BLaER1 (cell line): Measurements from ENCODE around the gene FGF11.
A peak's percentile ranks its signal among the peaks of the same experiment; 100 is the strongest.
"Not testable (repeated sequence)": the region's sequence is repeated elsewhere in the genome, so short reads cannot be mapped to it uniquely, and the experiment has no call there.

Experiments used
- H3K27ac ChIP-seq: shearing (Covaris generic); formaldehyde crosslinking; 2 replicates; pipeline ENCODE4 v1.8.1; 2022
- H3K27me3 ChIP-seq: shearing (Covaris generic); formaldehyde crosslinking; 2 replicates; pipeline ENCODE4 v1.8.1; 2022
- H3K36me3 ChIP-seq: shearing (Covaris generic); formaldehyde crosslinking; 2 replicates; pipeline ENCODE4 v1.8.1; 2022
- H3K4me1 ChIP-seq: shearing (Covaris generic); formaldehyde crosslinking; 2 replicates; pipeline ENCODE4 v1.8.1; 2022
- H3K4me2 ChIP-seq: shearing (Covaris generic); formaldehyde crosslinking; 2 replicates; pipeline ENCODE4 v1.8.1; 2022
- H3K4me3 ChIP-seq: shearing (Covaris generic); formaldehyde crosslinking; 2 replicates; pipeline ENCODE4 v1.8.1; 2022
- H3K9ac ChIP-seq: shearing (Covaris generic); formaldehyde crosslinking; 2 replicates; pipeline ENCODE4 v1.8.1; 2022
- H3K9me3 ChIP-seq: shearing (Covaris generic); formaldehyde crosslinking; 2 replicates; pipeline ENCODE4 v1.8.1; 2022
- H4K20me1 ChIP-seq: shearing (Covaris generic); formaldehyde crosslinking; 2 replicates; pipeline ENCODE4 v1.8.1; 2022
- Cebpa-rat ChIP-seq: shearing (Covaris generic); IDR thresholded peaks from 2 replicates; pipeline ENCODE4 v1.8.1; 2022

The FGF11 gene

GRCh38 chr17:7477392-7478275 lies 38.3 kb downstream of the FGF11 start:
- H3K4me3 ChIP-seq: peak overlapping the region; percentile 96
- H3K27ac ChIP-seq: peak overlapping the region; percentile 98; the same call in 1 of the 2 replicates
- peaks cover 61% of the 10 kb centered on the region for H4K20me1 ChIP-seq

GRCh38 chr17:7478276-7479212 lies 39.2 kb downstream of the FGF11 start:
- Histone ChIP-seq H3K9me3 (no peaks in the 10 kb centered on the region), H3K27me3 (no peaks in the 10 kb centered on the region), H3K4me2 (peak overlapping the region; percentile 80), H4K20me1 (peaks cover 52% of the 10 kb centered on the region), H3K36me3 (peaks cover 22% of the 10 kb centered on the region; the same call in 1 of the 2 replicates), H3K27ac (peak overlapping the region; percentile 98), H3K4me3 (peak overlapping the region; percentile 96), H3K9ac (peak overlapping the region; percentile 95), H3K4me1 (peaks cover 67% of the 10 kb centered on the region)
- TF ChIP-seq Cebpa-rat: no peak

More at GRCh38 chr17:7477392-7478275, 38.3 kb downstream of the FGF11 start:
- Histone ChIP-seq H3K4me2 (peak overlapping the region; percentile 80), H3K9ac (peak overlapping the region; percentile 95), H3K9me3 (no peaks in the 10 kb centered on the region), H3K36me3 (peaks cover 25% of the 10 kb centered on the region; the same call in 1 of the 2 replicates), H3K27me3 (no peaks in the 10 kb centered on the region), H3K4me1 (peaks cover 73% of the 10 kb centered on the region)
- TF ChIP-seq Cebpa-rat: no peak

GRCh38 chr17:7479213-7480088 lies 40.1 kb downstream of the FGF11 start, which contains the start of gene ZBTB4:
Gene ZBTB4, minus strand, starts transcription at chr17:7479631. Its CDS starts 12,830 bp downstream, at chr17:7466801.
- Histone ChIP-seq H3K4me3 (peak within 1 kb of the TSS; percentile 96), H3K4me1 (peaks cover 64% of the 10 kb centered on the region), H4K20me1 (peaks cover 43% of the 10 kb centered on the region), H3K9ac (peak within 1 kb of the TSS; percentile 95), H3K4me2 (peak within 1 kb of the TSS; percentile 80), H3K9me3 (no peaks in the 10 kb centered on the region), H3K36me3 (peaks cover 17% of the 10 kb centered on the region; the same call in 1 of the 2 replicates), H3K27me3 (no peaks in the 10 kb centered on the region), H3K27ac (peak within 1 kb of the TSS; percentile 98)
- no peak for TF ChIP-seq Cebpa-rat

- Histone ChIP-seq H3K9ac (peak overlapping the region; percentile 95), H4K20me1 (peaks cover 41% of the 10 kb centered on the region), H3K9me3 (no peaks in the 10 kb centered on the region), H3K4me1 (peaks cover 64% of the 10 kb centered on the region), H3K27me3 (no peaks in the 10 kb centered on the region), H3K4me3 (peak overlapping the region; percentile 96), H3K27ac (peak overlapping the region; percentile 98), H3K36me3 (peaks cover 17% of the 10 kb centered on the region; the same call in 1 of the 2 replicates), H3K4me2 (peak overlapping the region; percentile 80)
- no peak for TF ChIP-seq Cebpa-rat
These were observed 40.7 kb downstream of the FGF11 start for GRCh38 chr17:7480089-7480384.

GRCh38 chr17:7481275-7481674 lies 42.0 kb downstream of the FGF11 start, which contains the start of gene SLC35G6:
Gene SLC35G6, plus strand, starts transcription at chr17:7481446. Its CDS starts 71 bp downstream, at chr17:7481517.
- Histone ChIP-seq H3K4me2 (peak within 1 kb of the TSS; percentile 80), H3K4me1 (peaks cover 66% of the 10 kb centered on the region), H3K4me3 (peak within 1 kb of the TSS; percentile 96), H4K20me1 (peaks cover 41% of the 10 kb centered on the region), H3K27ac (peak within 1 kb of the TSS; percentile 100), H3K9ac (peak within 1 kb of the TSS; percentile 99)
- H3K9me3 ChIP-seq, H3K36me3 ChIP-seq, H3K27me3 ChIP-seq: not testable (repeated sequence)

GRCh38 chr17:7481842-7482741 lies 42.8 kb downstream of the FGF11 start:
- H3K36me3 ChIP-seq, H3K9me3 ChIP-seq, H3K27me3 ChIP-seq: not testable (repeated sequence)
- peak overlapping the region; percentile 72 for H3K4me3 ChIP-seq
- H3K9ac ChIP-seq: peak overlapping the region; percentile 99
- peaks cover 41% of the 10 kb centered on the region for H4K20me1 ChIP-seq
- H3K4me2 ChIP-seq: peak overlapping the region; percentile 80
- H3K4me1 ChIP-seq: peaks cover 66% of the 10 kb centered on the region
- H3K27ac ChIP-seq: peak overlapping the region; percentile 100

- peaks cover 66% of the 10 kb centered on the region for H3K4me1 ChIP-seq
- peak overlapping the region; percentile 99 for H3K9ac ChIP-seq
These were observed 43.4 kb downstream of the FGF11 start for GRCh38 chr17:7482742-7483088.

GRCh38 chr17:7483255-7484066 lies 44.1 kb downstream of the FGF11 start:
- peaks cover 41% of the 10 kb centered on the region for H4K20me1 ChIP-seq
- H3K4me2 ChIP-seq: peak overlapping the region; percentile 80
- H3K27me3 ChIP-seq: no peaks in the 10 kb centered on the region
- H3K9me3 ChIP-seq: no peaks in the 10 kb centered on the region
- peak overlapping the region; percentile 72 for H3K4me3 ChIP-seq
- peaks cover 12% of the 10 kb centered on the region for H3K36me3 ChIP-seq
- peaks cover 66% of the 10 kb centered on the region for H3K4me1 ChIP-seq
- TF ChIP-seq Cebpa-rat: no peak
- H3K27ac ChIP-seq: peak overlapping the region; percentile 100
- H3K9ac ChIP-seq: peak overlapping the region; percentile 99

More at GRCh38 chr17:7482742-7483088, 43.4 kb downstream of the FGF11 start:
- Histone ChIP-seq H3K27ac (peak overlapping the region; percentile 100), H3K4me3 (peak overlapping the region; percentile 72), H4K20me1 (peaks cover 41% of the 10 kb centered on the region), H3K4me2 (peak overlapping the region; percentile 80)
- H3K9me3 ChIP-seq, H3K27me3 ChIP-seq, H3K36me3 ChIP-seq: not testable (repeated sequence)
